Dermis blood vessel endothelial cell (primary cell): ENCODE results near the gene NDUFB5. TPM values are rescaled to one million over a fixed set of nuclear protein-coding genes. Genes with fewer than 3 reads are reported as not detected.

Source experiments
- total RNA-seq: library from RNA; depleted of rRNA; stranded (reverse); fragments of >200 nt; gene quantifications from 2 replicates; pipeline ENCODE4 v1.2.3, GENCODE V29; 2014

NDUFB5 gene
- total RNA-seq, 1 donor from 2014 or later = 152 TPM

Other genes starting within 250 kb of the NDUFB5 start
- gene GNB4, start 153.3 kb upstream of the NDUFB5 start, total RNA-seq = 70.5 and 93.4 TPM in 2 replicates
- gene ACTL6A, start 41.9 kb upstream of the NDUFB5 start, total RNA-seq = 73.7 and 75.9 TPM in 2 replicates
- 30.1 and 36.1 TPM in 2 replicates for gene MRPL47, start 156 bp upstream of the NDUFB5 start, total RNA-seq
- gene USP13, start 48.2 kb downstream of the NDUFB5 start, total RNA-seq = 30.5 and 52.0 TPM in 2 replicates